Measurements from ENCODE around the gene SIL1.
"Not testable (repeated sequence)": the region's sequence is repeated elsewhere in the genome, so short reads cannot be mapped to it uniquely, and the experiment has no call there.

SIL1 gene

DNA sequence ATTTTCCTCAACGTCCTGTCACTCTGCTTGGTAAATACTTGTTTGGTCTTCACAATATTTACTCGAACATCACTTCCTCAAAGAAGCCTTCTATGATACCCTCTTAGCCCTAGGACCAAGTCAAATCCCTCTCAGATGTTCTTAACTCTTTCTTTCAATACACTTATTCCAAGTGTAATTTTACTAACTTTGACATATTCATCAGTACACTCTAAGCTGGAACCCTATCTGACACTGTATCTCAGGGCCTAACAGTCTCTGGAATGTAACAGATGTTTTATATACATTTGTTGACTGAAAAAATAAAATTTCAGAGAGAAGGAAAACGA, 19.6 kb downstream of the SIL1 start:
- in situ Hi-C loops (cut with HindIII; ENCODE audit: low sequenced_read_pairs) = no loop called here

DNA sequence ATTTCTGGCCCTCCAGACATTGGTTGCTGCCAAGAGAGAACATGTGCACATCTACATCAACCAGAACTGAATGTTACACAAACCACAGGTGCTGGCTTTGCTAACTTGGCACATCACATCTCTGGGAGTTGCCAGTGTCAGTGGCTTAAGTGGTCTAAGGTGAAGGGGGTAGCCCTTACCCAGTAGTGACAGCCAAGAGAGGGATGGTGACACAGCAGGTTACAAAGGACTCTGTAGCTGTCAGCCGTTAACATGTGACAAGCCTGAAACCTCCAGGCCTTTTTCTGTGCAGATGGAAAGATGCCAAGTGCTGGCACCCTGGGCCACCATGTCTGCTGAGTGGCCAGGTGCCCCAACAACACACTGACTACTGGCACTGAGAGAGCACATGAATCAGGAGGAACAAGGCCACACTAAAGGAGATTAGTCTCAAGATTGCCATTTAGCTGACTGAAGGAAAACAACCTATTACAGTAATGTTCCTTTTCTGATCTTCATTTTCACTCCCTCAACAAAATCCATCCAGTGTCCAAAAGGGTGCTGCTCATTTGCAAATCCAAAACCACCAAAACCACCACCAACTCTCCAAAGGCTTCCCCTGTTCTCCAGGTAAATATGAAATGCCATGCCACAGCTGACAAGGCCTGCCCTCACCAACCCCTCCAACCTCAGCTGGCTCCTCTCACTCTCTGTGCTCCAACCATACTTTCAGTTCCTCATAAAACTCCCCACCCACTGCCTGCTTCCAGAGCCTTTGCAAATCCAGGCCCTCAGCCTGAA, 20.2 kb downstream of the SIL1 start:
- in situ Hi-C loops (cut with HindIII; ENCODE audit: low sequenced_read_pairs) = no loop called here

DNA sequence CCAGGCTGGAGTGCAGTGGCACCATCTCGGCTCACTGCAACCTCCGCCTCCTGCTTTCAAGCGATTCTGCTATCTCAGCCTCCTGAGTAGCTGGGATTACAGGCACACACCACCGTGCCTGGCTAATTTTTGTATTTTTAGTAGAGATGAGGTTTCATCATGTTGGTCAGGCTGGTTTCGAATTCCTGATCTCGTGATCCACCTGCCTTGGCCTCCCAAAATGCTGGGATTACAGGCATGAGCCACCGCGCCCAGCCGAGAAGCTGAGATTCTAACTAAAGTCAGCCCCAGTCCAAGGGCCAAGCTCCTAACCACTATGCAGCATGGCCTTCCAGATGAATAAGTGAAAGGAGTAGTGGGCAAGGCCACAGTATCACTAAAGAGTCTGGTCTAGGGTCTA, 20.9 kb downstream of the SIL1 start:
- in situ Hi-C loops (cut with HindIII; ENCODE audit: low sequenced_read_pairs) = not testable (repeated sequence)

DNA sequence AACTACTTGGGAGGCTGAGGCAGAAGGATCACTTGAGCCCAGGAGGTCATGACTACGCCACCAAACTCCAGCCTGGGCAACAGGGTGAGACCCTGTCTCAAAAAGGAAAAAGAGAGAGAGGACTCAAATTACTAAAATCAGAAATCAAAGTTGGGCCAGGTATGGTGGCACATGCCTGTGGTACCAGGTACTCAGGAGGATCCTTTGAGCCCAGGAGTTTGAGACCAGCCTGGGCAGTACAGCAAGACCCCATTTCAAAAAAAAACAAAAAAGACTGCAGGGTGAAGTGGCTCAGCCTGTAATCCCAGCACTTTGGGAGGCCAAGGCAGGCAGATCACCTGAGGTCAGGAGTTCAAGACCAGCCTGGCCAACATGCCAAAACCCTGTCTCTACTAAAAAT, 23.8 kb downstream of the SIL1 start:
- in situ Hi-C loops (cut with HindIII; ENCODE audit: low sequenced_read_pairs) = not testable (repeated sequence)

DNA sequence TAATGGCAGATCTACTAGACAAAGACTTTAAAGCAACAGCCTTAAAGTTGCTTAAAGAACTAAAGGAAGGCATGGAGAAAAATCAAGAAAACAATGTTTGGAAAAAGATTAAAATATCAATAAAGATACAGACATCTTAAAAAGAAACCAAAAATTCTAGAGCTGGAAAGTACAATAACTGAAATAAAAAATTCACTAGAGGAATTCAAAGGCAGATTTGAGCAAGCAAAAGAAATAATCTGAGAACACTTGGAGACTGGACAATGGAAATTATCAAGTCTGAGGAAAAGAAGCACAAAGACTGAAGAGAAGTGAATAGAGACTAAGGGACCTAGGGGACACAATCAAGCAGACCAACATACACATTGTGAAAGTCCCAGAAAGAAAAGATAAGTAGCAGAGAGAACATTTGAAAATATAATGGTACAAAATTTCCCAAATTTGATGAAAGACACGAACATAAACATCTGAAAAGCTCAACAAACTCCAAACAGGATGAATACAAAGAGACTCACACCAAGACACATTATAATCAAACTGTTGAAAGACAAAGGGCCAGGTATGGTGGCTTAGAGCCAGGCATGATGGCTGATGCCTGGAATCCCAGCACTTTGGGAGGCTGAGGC, 26.3 kb downstream of the SIL1 start:
- in situ Hi-C loops (cut with HindIII; ENCODE audit: low sequenced_read_pairs) = no loop called here

DNA sequence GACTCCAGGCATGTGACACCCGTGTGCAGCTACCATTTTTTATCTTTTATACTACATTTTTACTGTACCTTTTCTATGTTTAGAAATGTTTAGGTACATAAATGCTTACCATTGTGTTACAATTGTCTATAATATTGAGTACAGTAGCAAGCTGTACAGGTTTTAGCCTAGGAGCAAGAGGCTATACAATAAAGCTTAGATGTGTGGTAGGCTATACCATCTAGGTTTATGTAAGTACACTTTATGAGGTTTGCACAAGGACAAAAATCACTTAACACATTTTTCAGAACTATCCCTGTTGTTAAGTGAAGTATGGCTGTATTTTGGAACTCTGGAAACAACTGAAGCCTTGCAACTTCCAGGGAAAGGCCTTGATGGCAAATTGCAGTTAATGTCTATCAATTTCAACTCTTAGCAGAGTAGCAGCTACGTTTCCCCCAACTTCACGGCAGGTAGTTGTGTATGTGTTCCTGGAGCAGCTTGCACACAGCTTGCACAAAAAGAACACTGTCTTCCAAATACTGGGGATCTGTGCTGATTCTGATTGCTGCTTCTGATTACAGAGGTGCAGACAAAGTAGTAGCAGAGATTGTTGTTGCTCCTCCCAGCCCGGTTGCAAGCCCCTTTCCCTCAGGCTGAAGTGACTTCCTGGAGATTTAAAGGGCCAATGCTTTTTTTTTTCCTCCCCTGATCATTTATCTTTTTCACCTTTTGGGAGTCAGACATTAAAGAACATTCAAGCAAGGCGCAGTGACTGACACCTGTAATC, 30.0 kb downstream of the SIL1 start:
- in situ Hi-C loops (cut with HindIII; ENCODE audit: low sequenced_read_pairs) = no loop called here

DNA sequence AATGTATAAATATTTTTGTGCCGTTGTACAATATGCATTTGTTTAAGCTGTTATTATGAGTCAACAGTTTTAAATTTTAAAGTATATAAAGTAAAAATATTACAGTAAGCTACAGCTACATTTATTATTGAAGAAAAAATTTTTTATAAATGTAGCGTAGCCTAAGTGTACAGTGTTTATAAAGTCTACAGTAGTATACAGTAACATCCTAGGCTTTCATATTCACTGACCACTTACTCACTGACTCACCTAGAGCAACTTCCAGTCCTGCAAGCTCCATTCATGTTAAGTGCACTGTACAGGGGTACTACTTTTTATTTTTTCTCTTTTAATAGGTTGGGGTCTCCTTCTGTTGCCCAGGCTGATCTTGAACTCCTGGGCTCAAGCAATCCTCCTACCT, 30.6 kb downstream of the SIL1 start:
- in situ Hi-C loops (cut with HindIII; ENCODE audit: low sequenced_read_pairs) = no loop called here

DNA sequence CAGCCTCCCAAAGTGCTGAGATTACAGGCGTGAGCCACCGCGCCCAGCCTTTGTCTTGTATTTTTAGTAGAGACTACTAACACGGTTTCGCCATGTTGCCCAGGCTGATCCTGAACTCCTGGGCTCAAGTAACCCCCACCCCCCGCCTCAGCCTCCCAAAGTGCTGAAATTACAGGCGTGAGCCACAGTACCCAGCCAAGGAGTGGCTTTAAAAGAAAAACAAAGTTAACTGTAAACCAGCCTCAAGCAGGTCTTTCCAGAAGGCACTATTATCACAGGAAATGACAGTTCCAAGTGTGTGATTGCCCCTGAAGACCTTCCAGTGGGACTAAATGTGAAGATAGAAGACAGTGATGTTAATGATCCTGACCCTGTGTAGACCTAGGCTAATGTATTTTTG, 31.1 kb downstream of the SIL1 start:
- in situ Hi-C loops (cut with HindIII; ENCODE audit: low sequenced_read_pairs) = no loop called here

DNA sequence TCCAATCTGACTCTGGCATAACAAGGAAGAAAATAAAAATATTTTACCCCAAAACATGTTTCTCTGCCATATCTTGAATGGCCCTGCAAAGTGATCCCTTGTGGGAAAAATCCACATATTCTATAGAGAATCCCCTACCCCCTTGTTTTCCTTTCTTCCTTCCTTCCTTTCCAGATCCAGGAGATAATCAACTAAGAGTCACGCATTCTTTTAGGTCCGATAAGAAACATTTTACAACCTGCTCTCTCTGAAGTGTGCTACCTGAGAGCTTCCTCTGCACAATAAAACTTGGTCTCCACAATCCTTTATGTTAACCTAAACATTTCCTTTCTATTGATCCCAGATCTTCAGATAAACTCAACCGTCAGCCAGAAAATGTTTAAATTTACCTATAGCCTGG, 33.3 kb downstream of the SIL1 start:
- in situ Hi-C loops (cut with HindIII; ENCODE audit: low sequenced_read_pairs) = not testable (repeated sequence)

DNA sequence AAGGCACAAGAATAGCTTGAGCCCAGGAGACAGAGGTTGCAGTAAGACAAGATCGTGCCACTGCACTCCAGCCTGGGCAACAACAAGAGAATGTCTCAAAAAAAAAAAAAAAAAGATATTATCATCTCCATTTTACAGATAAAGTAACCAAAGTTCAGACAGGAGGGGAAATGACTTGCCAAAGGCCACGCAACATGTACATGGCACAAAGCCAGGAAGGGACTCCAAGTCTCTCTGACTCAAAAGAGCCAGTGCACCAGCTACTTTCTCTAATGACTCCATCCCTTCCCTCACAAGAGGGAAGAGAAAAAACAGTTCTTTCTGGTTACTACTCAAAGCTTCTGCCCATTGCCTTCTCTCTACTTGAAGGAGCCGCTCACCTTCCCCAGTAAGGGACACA, 34.1 kb downstream of the SIL1 start:
- in situ Hi-C loops (cut with HindIII; ENCODE audit: low sequenced_read_pairs) = no loop called here

DNA sequence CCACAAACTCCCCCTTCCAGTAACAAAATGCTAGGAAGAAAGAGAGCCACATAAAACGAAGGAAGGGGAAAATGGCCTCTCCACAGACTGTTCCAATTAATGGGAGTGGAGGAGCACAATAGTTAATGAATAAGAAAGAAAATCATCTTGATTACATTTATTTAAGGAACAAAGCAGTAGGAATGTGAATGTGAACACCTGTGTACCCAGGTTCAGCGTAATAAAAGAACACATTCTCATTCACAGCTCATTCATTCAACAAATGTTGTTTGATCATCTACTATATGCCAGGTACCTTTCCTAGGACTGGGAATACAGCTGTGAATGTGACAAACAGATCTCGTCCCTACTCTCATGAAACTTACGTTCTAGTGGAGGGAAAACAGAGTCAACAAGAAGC, 35.7 kb downstream of the SIL1 start:
- in situ Hi-C loops (cut with HindIII; ENCODE audit: low sequenced_read_pairs) = no loop called here

DNA sequence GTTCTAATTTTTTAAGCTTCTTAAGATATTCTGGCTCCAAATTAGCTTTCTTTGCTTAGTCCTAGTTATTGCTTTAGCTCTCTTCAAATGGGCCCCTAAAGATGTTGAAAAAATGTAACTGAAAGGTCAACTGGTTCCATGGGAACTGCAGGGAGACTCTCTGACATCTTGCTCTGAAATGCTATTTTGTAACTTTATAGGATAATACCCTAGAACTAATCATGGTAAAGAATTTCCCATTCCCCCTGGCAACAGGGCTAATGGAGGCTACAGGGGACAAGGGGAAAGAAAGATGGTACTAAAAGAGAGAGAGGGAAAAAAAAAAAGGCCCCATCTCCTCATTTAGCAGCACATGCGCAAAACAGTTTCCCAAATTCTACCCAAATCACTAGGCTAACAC, 39.4 kb downstream of the SIL1 start:
- in situ Hi-C loops (cut with HindIII; ENCODE audit: low sequenced_read_pairs) = no loop called here

DNA sequence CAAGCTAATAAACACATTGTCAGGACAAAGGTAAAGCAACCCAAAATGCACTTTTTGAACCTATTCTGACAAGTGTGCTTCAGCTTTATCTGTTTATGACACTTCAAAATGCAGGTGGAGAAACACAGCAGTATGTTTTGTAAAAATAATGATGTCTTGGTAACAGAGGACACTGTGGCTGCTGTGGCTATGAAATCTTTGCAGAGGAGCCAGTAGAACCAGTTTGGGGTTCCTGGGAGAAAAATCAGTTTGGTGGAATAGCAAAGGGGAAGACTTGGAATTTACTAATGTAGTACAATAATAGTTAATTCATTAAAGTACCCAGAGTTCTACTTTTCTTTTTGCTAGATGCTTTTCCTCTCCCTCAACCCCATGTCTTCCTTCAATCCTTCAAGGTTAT, 40.6 kb downstream of the SIL1 start:
- in situ Hi-C loops (cut with HindIII; ENCODE audit: low sequenced_read_pairs) = no loop called here

DNA sequence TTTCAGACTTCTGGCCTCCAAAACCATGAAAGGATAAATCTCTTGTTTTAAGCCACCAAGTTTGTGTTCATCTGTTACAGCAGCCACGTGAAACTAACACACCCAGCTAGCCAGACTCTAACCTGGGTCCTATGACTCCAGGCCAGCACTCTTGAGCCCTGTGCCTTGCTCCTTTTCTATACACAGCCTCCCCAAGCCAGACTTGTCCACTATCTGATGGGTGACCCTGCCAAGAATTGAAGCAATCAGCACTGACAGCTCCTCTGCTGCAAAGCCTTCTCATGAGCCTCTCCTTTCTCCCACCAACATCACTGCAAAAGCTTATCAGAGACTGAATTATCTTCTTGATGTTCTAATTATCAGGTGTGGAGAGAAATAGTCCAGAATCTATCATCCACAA, 41.4 kb downstream of the SIL1 start:
- in situ Hi-C loops (cut with HindIII; ENCODE audit: low sequenced_read_pairs) = no loop called here

DNA sequence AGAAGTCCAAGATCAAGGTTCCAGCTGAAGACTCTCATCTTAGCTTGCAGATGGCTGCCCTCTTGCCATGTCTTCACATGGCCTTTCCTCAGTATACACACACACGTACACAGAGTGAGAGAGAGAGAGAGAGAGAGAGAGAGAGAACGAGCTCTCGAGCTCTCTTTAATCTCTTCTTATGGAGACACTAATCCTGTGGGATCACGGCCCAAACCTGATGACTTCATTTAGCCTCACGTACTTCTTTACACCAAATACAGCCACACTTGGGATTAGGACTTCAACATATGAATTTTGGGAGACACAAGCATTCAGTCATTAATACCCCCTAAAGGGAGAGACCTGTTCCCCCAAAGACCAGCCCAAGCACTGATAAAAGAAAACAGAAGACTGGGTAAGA, 42.8 kb downstream of the SIL1 start:
- in situ Hi-C loops (cut with HindIII; ENCODE audit: low sequenced_read_pairs) = no loop called here

DNA sequence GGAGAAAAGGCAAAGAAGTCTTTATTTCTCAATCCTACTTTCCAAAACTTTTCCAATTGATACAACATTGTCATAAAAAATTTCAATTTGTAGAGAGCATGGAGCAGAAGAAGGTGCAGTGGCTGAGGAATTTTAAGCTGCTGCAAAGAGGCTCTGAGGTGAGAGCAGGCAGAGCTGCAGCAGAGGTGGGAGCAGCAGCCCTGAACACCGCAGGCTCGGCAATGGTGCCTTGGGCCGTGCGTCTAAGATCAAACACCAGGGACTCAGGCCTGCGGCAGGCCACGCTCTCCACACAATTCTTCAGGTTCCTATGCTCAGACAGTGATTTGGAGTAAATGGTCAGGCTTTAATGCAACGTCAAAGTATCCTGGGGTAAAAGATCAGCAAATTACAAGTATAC, 46.3 kb downstream of the SIL1 start:
- in situ Hi-C loops (cut with HindIII; ENCODE audit: low sequenced_read_pairs) = no loop called here

DNA sequence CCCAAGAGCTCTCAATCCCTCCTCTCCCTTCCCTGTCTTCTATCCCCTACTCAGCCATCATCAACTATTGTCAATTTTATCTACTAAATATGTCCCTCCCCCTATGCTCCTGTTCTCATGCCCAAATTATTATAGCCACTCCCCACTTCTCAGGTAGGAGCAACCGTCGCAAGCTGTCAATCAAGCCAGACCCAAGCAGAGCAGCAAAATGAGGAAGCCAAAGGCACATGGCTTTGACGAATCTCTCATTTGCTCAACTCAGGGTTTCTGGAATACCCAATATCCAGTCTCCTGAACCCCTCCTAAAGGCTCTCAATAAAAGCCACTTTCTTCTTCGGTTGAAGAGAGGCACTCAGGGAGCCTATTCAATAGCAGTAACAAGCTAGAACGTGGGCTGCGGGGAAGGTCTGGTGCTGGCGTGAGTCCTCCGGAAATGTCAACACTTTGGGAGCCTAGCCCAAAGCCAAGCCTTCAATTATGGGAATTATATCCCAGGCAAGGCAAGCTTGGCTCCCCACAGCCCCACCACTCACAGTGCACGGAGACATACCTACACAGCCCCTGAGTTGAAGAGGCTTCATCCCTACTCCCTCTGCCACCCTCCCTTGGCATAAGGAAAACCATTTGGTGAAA, 47.7 kb downstream of the SIL1 start:
- in situ Hi-C loops (cut with HindIII; ENCODE audit: low sequenced_read_pairs) = no loop called here

DNA sequence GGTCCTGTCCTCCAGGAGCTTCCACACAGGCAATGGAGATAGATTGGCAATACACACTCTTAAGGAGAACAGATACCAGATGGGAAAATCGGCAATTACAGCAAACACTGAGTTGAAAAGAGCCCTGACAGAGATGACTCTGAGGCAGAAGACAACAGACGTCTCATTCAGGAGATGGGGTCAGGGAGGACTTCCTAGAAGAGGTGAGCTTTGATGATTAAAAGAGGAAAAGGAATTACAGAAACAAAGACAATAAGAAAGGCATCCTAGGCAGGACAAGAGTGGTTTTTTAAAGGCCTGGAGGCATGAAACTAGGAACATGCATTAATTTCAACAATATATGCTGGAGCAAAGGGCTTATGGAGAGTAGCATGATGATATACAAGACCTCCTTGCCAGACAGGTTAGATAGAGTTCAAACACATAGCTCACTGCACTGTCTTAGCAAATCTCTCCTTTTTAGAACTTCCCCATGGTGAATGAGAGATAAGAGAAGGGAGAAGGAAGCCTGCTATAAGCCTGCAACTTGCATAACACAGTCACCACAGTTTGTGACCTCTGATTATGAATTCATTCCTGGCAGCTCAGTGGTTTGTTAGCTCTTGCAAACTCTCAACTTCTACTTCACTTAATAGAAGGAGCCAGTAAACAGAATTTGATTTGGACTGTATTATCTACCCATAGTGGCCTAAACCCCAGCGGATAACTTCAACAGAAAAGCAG, 48.5 kb downstream of the SIL1 start:
- in situ Hi-C loops (cut with HindIII; ENCODE audit: low sequenced_read_pairs) = no loop called here

DNA sequence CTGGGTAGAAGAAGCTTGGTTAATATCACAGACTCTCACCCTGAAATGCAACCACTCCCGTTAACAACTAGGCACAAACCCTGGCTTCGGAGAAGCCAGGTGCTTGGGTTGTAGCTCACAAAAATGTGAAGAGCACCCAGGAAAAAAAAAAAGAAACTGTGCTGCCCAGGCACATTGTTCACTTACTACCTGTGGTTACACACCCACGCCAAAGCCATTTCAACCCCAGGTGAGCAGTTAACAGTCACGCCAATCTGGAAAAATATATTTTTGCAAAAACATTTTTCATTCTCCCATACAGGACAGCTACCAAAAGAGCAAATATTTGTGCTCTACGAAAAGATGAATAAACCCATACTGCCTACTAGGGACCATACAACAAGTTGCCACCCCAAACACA, 49.2 kb downstream of the SIL1 start:
- in situ Hi-C loops (cut with HindIII; ENCODE audit: low sequenced_read_pairs) = no loop called here

DNA sequence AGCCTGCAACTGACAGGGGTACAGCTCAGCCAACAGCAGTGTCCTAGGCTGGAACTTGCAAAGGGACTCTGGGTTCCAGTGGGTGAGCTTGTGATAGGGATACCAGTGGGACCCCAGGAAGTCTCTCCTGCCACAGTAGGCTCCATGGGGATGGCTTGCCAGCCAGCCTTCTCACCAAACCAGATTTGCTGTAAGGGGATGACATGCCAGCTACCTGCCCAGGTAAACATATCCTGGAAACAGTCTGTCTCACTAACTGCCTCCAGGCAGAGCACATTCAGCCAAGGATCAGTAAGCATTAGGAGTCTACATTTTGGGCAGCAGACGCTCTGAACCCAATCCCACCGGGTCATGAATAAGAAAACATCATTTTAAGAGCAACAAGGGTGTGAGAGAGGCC, 49.9 kb downstream of the SIL1 start:
- in situ Hi-C loops (cut with HindIII; ENCODE audit: low sequenced_read_pairs) = no loop called here

DNA sequence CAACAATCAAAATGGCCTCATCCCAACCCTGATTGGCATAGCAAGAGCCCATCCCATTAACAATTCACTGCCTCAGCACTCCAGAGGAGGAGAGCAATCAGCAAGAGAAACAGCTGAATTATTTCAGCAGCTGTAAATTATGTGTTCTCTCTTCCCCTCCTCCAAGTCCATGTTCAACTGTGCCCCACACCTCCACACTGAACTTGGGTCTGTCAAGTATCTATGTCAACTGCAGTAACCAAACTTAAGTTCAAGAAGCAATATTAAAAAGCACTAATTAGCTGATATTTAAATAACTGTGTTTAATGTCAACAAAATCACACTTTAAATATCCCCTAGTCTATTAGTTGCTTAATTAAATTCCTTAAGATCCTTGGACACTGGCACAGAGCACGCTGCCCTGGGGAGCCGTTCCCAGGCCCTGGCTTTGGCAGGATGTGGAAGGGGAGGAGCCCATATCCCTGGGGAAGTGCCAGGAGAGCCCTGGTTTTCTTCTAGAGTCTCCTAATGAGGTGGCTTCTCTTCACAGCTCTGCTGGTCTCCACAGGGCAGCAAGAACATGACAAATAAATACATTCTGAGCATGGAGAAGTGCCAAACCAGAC, 50.6 kb downstream of the SIL1 start:
- in situ Hi-C loops (cut with HindIII; ENCODE audit: low sequenced_read_pairs) = no loop called here

Data from DLD1 (cell line).